Loucy (cell line): ENCODE results near the gene PRLR.

Experiments
- CTCF ChIP-seq: fragments of 200-600 bp; sonication (generic); conservative IDR thresholded peaks from 2 replicates; pipeline ENCODE4 v1.5.1; 2014; ENCODE audit warnings: mild to moderate bottlenecking, antibody characterized with exemption, low read length
- EZH2phosphoT487 ChIP-seq: fragments of 200-600 bp; IDR thresholded peaks from 2 replicates; pipeline ENCODE4 v1.6.1; 2018; ENCODE audit warnings: antibody characterized with exemption, mild to moderate bottlenecking, moderate library complexity, borderline replicate concordance

GRCh38 chr5:35227720-35228119 lies 2.6 kb downstream of the PRLR start:
- no peak for TF ChIP-seq CTCF
- TF ChIP-seq EZH2phosphoT487, result no peak
